H1 (cell line): Measurements from ENCODE around the gene PROSER2. TPM values are rescaled to one million over a fixed set of nuclear protein-coding genes. Genes with fewer than 3 reads are reported as not detected.

Source experiments
- CHD7 ChIP-seq: fragments of 300-600 bp; sonication (generic); IDR thresholded peaks from 2 replicates; pipeline ENCODE4 v1.7.1; 2012; ENCODE audit warnings: low read length, moderate library complexity, mild to moderate bottlenecking, inconsistent platforms; ENCODE audit not compliant: insufficient replicate concordance
- RXRA ChIP-seq: IDR thresholded peaks from 2 replicates; pipeline ENCODE4 v1.6.1; 2011; ENCODE audit warnings: low read depth, mild to moderate bottlenecking, low read length, moderate library complexity; ENCODE audit not compliant: insufficient read depth
- polyA plus RNA-seq, 7 experiments: library from polyadenylated mRNA; depleted of rRNA in 3 of 7; stranded (reverse) in 5 of 7; unstranded in 2 of 7; fragments of >200 nt in 5 of 7; fragments of 200-250 nt in 2 of 7; gene quantifications; 1 replicate in 5 of 7; 2 replicates in 1 of 7; 4 replicates in 1 of 7; pipeline versions ENCODE4 v1.2.1 to v1.2.3, GENCODE V29; 2011 to 2013; ENCODE audit warnings: missing spikeins in 2 of 7, mixed read lengths in 2 of 7
- total RNA-seq: library from RNA; stranded (reverse); fragmentation: NEBNext Ultra II Directional; extraction: Animal tissue kit (Norgen Biotek cat#: 25700); gene quantifications from 2 replicates; pipeline ENCODE4 v1.2.1, GENCODE V29; 2021

The PROSER2 gene
- total and polyA plus RNA-seq, 2 of the 8 experiments (the other 6 are each of a cell fraction or from before 2014, with no cell fraction given), result 3.9 to 13.7 TPM

- TF ChIP-seq CHD7, result no peak
- no peak for TF ChIP-seq RXRA
Observed at GRCh38 chr10:11849277-11849676, 26.1 kb downstream of the PROSER2 start (continued).
